Calu3 (cell line): ENCODE data around the gene DAGLA. TPM values are rescaled to one million over a fixed set of nuclear protein-coding genes. Genes with fewer than 3 reads are reported as not detected.

Experiments used
- BruUV-seq: library from RNA; stranded (reverse); fragments of 400-500 nt; replicated peaks from 2 replicates; lab custom pipeline; 2021; lab: Mats Ljungman, UMichigan
- CTCF ChIA-PET: fragments of 300-600 bp; sonication (Branson Sonifier 250); formaldehyde crosslinking; loops from one replicate; lab custom pipeline; 2022; ENCODE audit warnings: antibody characterized with exemption; lab: Charles Lee
- DNase-seq: peaks from one replicate; pipeline ENCODE4 v3.0.0; 2022
- H3K27ac Mint-ChIP-seq: one replicate; pipeline ENCODE4 v1.8.0; 2022; ENCODE audit warnings: mixed read lengths; ENCODE audit not compliant: unreplicated experiment
- H3K27me3 Mint-ChIP-seq: one replicate; pipeline ENCODE4 v1.8.0; 2022; ENCODE audit warnings: mixed read lengths; ENCODE audit not compliant: unreplicated experiment
- H3K36me3 Mint-ChIP-seq: one replicate; pipeline ENCODE4 v1.8.0; 2022; ENCODE audit warnings: mild to moderate bottlenecking, moderate library complexity, mixed read lengths; ENCODE audit not compliant: insufficient read depth, unreplicated experiment
- H3K4me1 Mint-ChIP-seq: one replicate; pipeline ENCODE4 v1.8.0; 2022; ENCODE audit warnings: mild to moderate bottlenecking, low read depth, mixed read lengths; ENCODE audit not compliant: unreplicated experiment
- H3K4me3 Mint-ChIP-seq: one replicate; pipeline ENCODE4 v1.8.0; 2022; ENCODE audit warnings: mild to moderate bottlenecking, low read depth, moderate library complexity, mixed read lengths; ENCODE audit not compliant: unreplicated experiment
- H3K9me3 Mint-ChIP-seq: one replicate; pipeline ENCODE4 v1.8.0; 2022; ENCODE audit warnings: low read depth, mixed read lengths; ENCODE audit not compliant: unreplicated experiment
- CTCF ChIP-seq: fragments of 200-600 bp; IDR thresholded peaks from one replicate; pipeline ENCODE4 v1.8.0; 2022; ENCODE audit warnings: antibody characterized with exemption; ENCODE audit not compliant: unreplicated experiment
- intact Hi-C: fragments of 100-400 bp; cut with micrococcal nuclease; formaldehyde crosslinking; loops from one replicate; pipeline ENCODE4 v1.10.0; 2022; ENCODE audit not compliant: unreplicated experiment
- total RNA-seq: library from RNA; stranded (reverse); gene quantifications from 2 replicates; pipeline ENCODE4 v1.2.3, GENCODE V29; 2022

Gene DAGLA
- total RNA-seq, 1 experiment from 2014 or later, result 7.5 TPM

GRCh38 chr11:61686066-61686465 lies 5.9 kb downstream of the DAGLA start:
- no peak overlapping the region for H3K27ac Mint-ChIP-seq
- no peaks in the 10 kb centered on the region for H3K9me3 Mint-ChIP-seq
- no peak overlapping the region for H3K4me3 Mint-ChIP-seq
- TF ChIP-seq CTCF, result no peak
- CTCF ChIA-PET, result no interaction called here
- peaks cover 2% of the 10 kb centered on the region for H3K36me3 Mint-ChIP-seq
- peaks cover 25% of the 10 kb centered on the region for H3K4me1 Mint-ChIP-seq
- intact Hi-C loops, result no loop called here
- no peaks in the 10 kb centered on the region for H3K27me3 Mint-ChIP-seq
- DNase-seq, result no peak
- BruUV-seq, result no TSS peak

GRCh38 chr11:61686469-61686868 lies 6.3 kb downstream of the DAGLA start:
- intact Hi-C loops, result no loop called here
- H3K27me3 Mint-ChIP-seq, result no peaks in the 10 kb centered on the region
- TF ChIP-seq CTCF, result no peak
- CTCF ChIA-PET, result no interaction called here
- no peak overlapping the region for H3K27ac Mint-ChIP-seq
- H3K4me3 Mint-ChIP-seq, result no peak overlapping the region
- BruUV-seq, result no TSS peak
- no peak for DNase-seq
- no peaks in the 10 kb centered on the region for H3K36me3 Mint-ChIP-seq
- no peaks in the 10 kb centered on the region for H3K9me3 Mint-ChIP-seq
- H3K4me1 Mint-ChIP-seq, result peaks cover 25% of the 10 kb centered on the region

GRCh38 chr11:61687420-61687819 lies 7.2 kb downstream of the DAGLA start:
- Mint-ChIP-seq H3K36me3 (no peaks in the 10 kb centered on the region), H3K4me3 (no peak overlapping the region)
- CTCF ChIA-PET, result no interaction called here

GRCh38 chr11:61688365-61689163 lies 8.4 kb downstream of the DAGLA start:
- intact Hi-C loops, result no loop called here
- DNase-seq, result no peak
- Mint-ChIP-seq H3K4me3 (no peak overlapping the region), H3K4me1 (peaks cover 25% of the 10 kb centered on the region), H3K36me3 (no peaks in the 10 kb centered on the region), H3K9me3 (no peaks in the 10 kb centered on the region), H3K27ac (no peak overlapping the region), H3K27me3 (no peaks in the 10 kb centered on the region)
- no peak for TF ChIP-seq CTCF
- BruUV-seq, result no TSS peak
- CTCF ChIA-PET, result interaction anchor here (1.2 kb wide), 1 partner anchor 87 kb away, joined by 3 read pairs; no protein-coding TSS in a partner anchor

More at GRCh38 chr11:61687420-61687819, 7.2 kb downstream of the DAGLA start:
- Mint-ChIP-seq H3K4me1 (peaks cover 25% of the 10 kb centered on the region), H3K27me3 (no peaks in the 10 kb centered on the region), H3K27ac (no peak overlapping the region), H3K9me3 (no peaks in the 10 kb centered on the region)
- DNase-seq, result no peak
- BruUV-seq, result no TSS peak
- TF ChIP-seq CTCF, result no peak
- intact Hi-C loops, result no loop called here
